Chondrocyte (in vitro differentiated cells): Measurements from ENCODE around the gene RNF128. TPM values are rescaled to one million over a fixed set of nuclear protein-coding genes. Genes with fewer than 3 reads are reported as not detected.
A peak's percentile ranks its signal among the peaks of the same experiment; 100 is the strongest.

Experiments
- DNase-seq: peaks from one replicate; pipeline ENCODE4 v3.0.0; 2021; ENCODE audit warnings: mixed read lengths, low spot score
- H3K27ac Mint-ChIP-seq: one replicate; pipeline ENCODE4 v1.8.0; 2021; ENCODE audit warnings: mild to moderate bottlenecking, moderate library complexity, mixed read lengths; ENCODE audit not compliant: unreplicated experiment
- H3K27me3 Mint-ChIP-seq: 2 replicates; pipeline ENCODE4 v1.8.0; 2021; ENCODE audit warnings: low read depth, mixed read lengths
- H3K36me3 Mint-ChIP-seq: 2 replicates; pipeline ENCODE4 v1.8.0; 2021; ENCODE audit warnings: low read depth, mixed read lengths
- H3K4me1 Mint-ChIP-seq: 2 replicates; pipeline ENCODE4 v1.8.0; 2021; ENCODE audit warnings: low read depth, mild to moderate bottlenecking, mixed read lengths
- H3K4me3 Mint-ChIP-seq: one replicate; pipeline ENCODE4 v1.8.0; 2021; ENCODE audit warnings: mild to moderate bottlenecking, moderate library complexity, mixed read lengths; ENCODE audit not compliant: unreplicated experiment
- H3K9me3 Mint-ChIP-seq: 2 replicates; pipeline ENCODE4 v1.8.0; 2021; ENCODE audit warnings: low read depth, mixed read lengths
- CTCF ChIP-seq: fragments of 200-600 bp; sonication (generic); IDR thresholded peaks from 2 replicates; pipeline ENCODE4 v1.5.0; 2021; ENCODE audit warnings: antibody characterized with exemption, mild to moderate bottlenecking, moderate library complexity
- long read RNA-seq: library from polyadenylated mRNA; stranded (forward); transcript quantifications from one replicate; pipeline ENCODE4 v2.0.0, GENCODE V29; 2021
- total RNA-seq: library from RNA; stranded (reverse); gene quantifications from 3 replicates; pipeline ENCODE4 v1.2.1, GENCODE V29; 2021

Gene RNF128
- not detected in 3 replicates for total RNA-seq
- long read RNA-seq: 0 reads

- peaks cover 30% of the 10 kb centered on the region for H3K27me3 Mint-ChIP-seq
- H3K4me3 Mint-ChIP-seq: peak within 1 kb of the TSS; percentile 68
- H3K27ac Mint-ChIP-seq: no peak within 1 kb of the TSS
- TF ChIP-seq CTCF: no peak
- no peaks in the 10 kb centered on the region for H3K9me3 Mint-ChIP-seq
- no peak for DNase-seq
- peaks cover 6% of the 10 kb centered on the region for H3K4me1 Mint-ChIP-seq
- H3K36me3 Mint-ChIP-seq: peaks cover 5% of the 10 kb centered on the region
Measured at GRCh38 chrX:106726485-106727437, at the start of gene RNF128. Gene RNF128 (plus strand): TSS chrX:106726701. CDS start chrX:106726914, 213 bp downstream.

GRCh38 chrX:106680716-106681115, 45.8 kb upstream of the RNF128 start:
- no peak for DNase-seq
- Mint-ChIP-seq H3K4me3 (no peak overlapping the region), H3K36me3 (no peaks in the 10 kb centered on the region), H3K4me1 (no peaks in the 10 kb centered on the region), H3K9me3 (no peaks in the 10 kb centered on the region), H3K27ac (no peak overlapping the region), H3K27me3 (no peaks in the 10 kb centered on the region)
- no peak for TF ChIP-seq CTCF

- H3K36me3 Mint-ChIP-seq: no peaks in the 10 kb centered on the region
- no peak for TF ChIP-seq CTCF
- H3K4me3 Mint-ChIP-seq: no peak overlapping the region
- no peak overlapping the region for H3K27ac Mint-ChIP-seq
- peaks cover 4% of the 10 kb centered on the region for H3K27me3 Mint-ChIP-seq
- H3K4me1 Mint-ChIP-seq: no peaks in the 10 kb centered on the region
- no peak for DNase-seq
- H3K9me3 Mint-ChIP-seq: peaks cover 17% of the 10 kb centered on the region
Measured at GRCh38 chrX:106684207-106684606, 42.3 kb upstream of the RNF128 start.

- peaks cover 16% of the 10 kb centered on the region for H3K9me3 Mint-ChIP-seq
- no peaks in the 10 kb centered on the region for H3K4me1 Mint-ChIP-seq
- no peak overlapping the region for H3K4me3 Mint-ChIP-seq
- no peak for DNase-seq
- no peaks in the 10 kb centered on the region for H3K36me3 Mint-ChIP-seq
- peaks cover 13% of the 10 kb centered on the region for H3K27me3 Mint-ChIP-seq
- no peak overlapping the region for H3K27ac Mint-ChIP-seq
- no peak for TF ChIP-seq CTCF
Measured at GRCh38 chrX:106692425-106693065, 34.0 kb upstream of the RNF128 start.

GRCh38 chrX:106696502-106696901, 30.0 kb upstream of the RNF128 start:
- no peak for DNase-seq
- H3K4me3 Mint-ChIP-seq: no peak overlapping the region
- no peak for TF ChIP-seq CTCF
- no peak overlapping the region for H3K27ac Mint-ChIP-seq
- H3K36me3 Mint-ChIP-seq: no peaks in the 10 kb centered on the region
- H3K4me1 Mint-ChIP-seq: no peaks in the 10 kb centered on the region
- peaks cover 9% of the 10 kb centered on the region for H3K9me3 Mint-ChIP-seq
- H3K27me3 Mint-ChIP-seq: peaks cover 13% of the 10 kb centered on the region
